ENCODE results near the gene CREB5. TPM values are rescaled to one million over a fixed set of nuclear protein-coding genes. Genes with fewer than 3 reads are reported as not detected.

Gene CREB5
- total and polyA plus RNA-seq, 9 donors = 0.71 to 15.0 (median 2.7) TPM

- no peak overlapping the region for H3K27ac ChIP-seq
- H3K4me1 ChIP-seq (ENCODE audit: insufficient read depth) = no peaks in the 10 kb centered on the region
- H3K36me3 ChIP-seq = no peaks in the 10 kb centered on the region
- intact Hi-C loops (cut with DNase I) = no loop called here
- H3K9me3 ChIP-seq = no peaks in the 10 kb centered on the region
- WGBS, 3 donors = 36 to 53% (median 45%) methylated on average over 1 of the region's 1 CpG
- TF ChIP-seq CTCF (IDR thresholded peaks at IDR 0.05) = no peak
- TF ChIP-seq EP300 (IDR thresholded peaks at IDR 0.05) = no peak
- TF ChIP-seq POLR2A (IDR thresholded peaks at IDR 0.05) = no peak
- no peaks in the 10 kb centered on the region for H3K27me3 ChIP-seq
- DNase-seq = no peak
- no peak overlapping the region for H3K4me3 ChIP-seq
These were observed 314.2 kb downstream of the CREB5 start for GRCh38 chr7:28726555-28726954.

- TF ChIP-seq CTCF (IDR thresholded peaks at IDR 0.05) (no peak), POLR2A (IDR thresholded peaks at IDR 0.05) (no peak), EP300 (IDR thresholded peaks at IDR 0.05) (no peak)
- intact Hi-C loops (cut with DNase I) = no loop called here
- no peak for DNase-seq
- Histone ChIP-seq H3K9me3 (no peaks in the 10 kb centered on the region), H3K27me3 (no peaks in the 10 kb centered on the region), H3K4me3 (no peak overlapping the region), H3K36me3 (no peaks in the 10 kb centered on the region), H3K4me1 (ENCODE audit: insufficient read depth) (peaks cover 5% of the 10 kb centered on the region), H3K27ac (no peak overlapping the region)
- 67 to 74% (median 68%) methylated on average over 8 of the region's 8 CpGs for WGBS, 3 donors
These were observed 317.0 kb downstream of the CREB5 start for GRCh38 chr7:28729281-28729680.

GRCh38 chr7:28729727-28730126 is 317.4 kb downstream of the CREB5 start:
- H3K9me3 ChIP-seq = no peaks in the 10 kb centered on the region
- no peak overlapping the region for H3K27ac ChIP-seq
- WGBS, 3 donors = 68 to 82% (median 72%) methylated on average over 3 of the region's 3 CpGs
- no peak overlapping the region for H3K4me3 ChIP-seq
- no peak for DNase-seq
- H3K36me3 ChIP-seq = no peaks in the 10 kb centered on the region
- H3K27me3 ChIP-seq = no peaks in the 10 kb centered on the region
- intact Hi-C loops (cut with DNase I) = no loop called here
- H3K4me1 ChIP-seq (ENCODE audit: insufficient read depth) = peaks cover 5% of the 10 kb centered on the region
- TF ChIP-seq CTCF (IDR thresholded peaks at IDR 0.05) (no peak), POLR2A (IDR thresholded peaks at IDR 0.05) (no peak), EP300 (IDR thresholded peaks at IDR 0.05) (no peak)

GRCh38 chr7:28731092-28731658 is 318.9 kb downstream of the CREB5 start:
- no peaks in the 10 kb centered on the region for H3K36me3 ChIP-seq
- intact Hi-C loops (cut with DNase I) = no loop called here
- peaks cover 5% of the 10 kb centered on the region for H3K4me1 ChIP-seq (ENCODE audit: insufficient read depth)
- DNase-seq = no peak
- WGBS, 3 donors = 52 to 57% (median 54%) methylated on average over 5 of the region's 5 CpGs
- H3K4me3 ChIP-seq = no peak overlapping the region
- no peaks in the 10 kb centered on the region for H3K9me3 ChIP-seq
- H3K27me3 ChIP-seq = no peaks in the 10 kb centered on the region
- no peak overlapping the region for H3K27ac ChIP-seq
- TF ChIP-seq CTCF (IDR thresholded peaks at IDR 0.05) = no peak
- TF ChIP-seq EP300 (IDR thresholded peaks at IDR 0.05) = no peak
- TF ChIP-seq POLR2A (IDR thresholded peaks at IDR 0.05) = no peak

All from ovary (tissue), 9 donors.